WTC11 (cell line): ENCODE data around the gene CBX5. TPM values are rescaled to one million over a fixed set of nuclear protein-coding genes. Genes with fewer than 3 reads are reported as not detected.

Experiments
- AFF4 ChIP-seq: sonication (generic); formaldehyde crosslinking; IDR thresholded peaks from 2 replicates; pipeline ENCODE4 v1.8.1; 2023; ENCODE audit warnings: mild to moderate bottlenecking, missing genetic modification reagents, borderline replicate concordance
- ATF3 ChIP-seq: sonication (generic); formaldehyde crosslinking; conservative IDR thresholded peaks from 2 replicates; pipeline ENCODE4 v1.8.1; 2022; ENCODE audit warnings: mild to moderate bottlenecking, missing genetic modification reagents
- CBFB ChIP-seq: sonication (generic); formaldehyde crosslinking; IDR thresholded peaks from 2 replicates; pipeline ENCODE4 v1.8.1; 2022; ENCODE audit warnings: mild to moderate bottlenecking, low read depth, missing genetic modification reagents
- ERG ChIP-seq: fragments of 250-450 bp; sonication (Bioruptor Pico); IDR thresholded peaks from 2 replicates; pipeline ENCODE4 v1.8.0; 2021; ENCODE audit warnings: mild to moderate bottlenecking
- FOXK1 ChIP-seq: sonication (generic); formaldehyde crosslinking; IDR thresholded peaks from 2 replicates; pipeline ENCODE4 v1.8.0; 2022; ENCODE audit warnings: mild to moderate bottlenecking, moderate library complexity, missing genetic modification reagents
- GABPB1 ChIP-seq: sonication (generic); formaldehyde crosslinking; IDR thresholded peaks from 2 replicates; pipeline ENCODE4 v1.8.1; 2023; ENCODE audit warnings: mild to moderate bottlenecking, missing genetic modification reagents
- GTF2I ChIP-seq: fragments of 250-450 bp; sonication (Bioruptor Pico); conservative IDR thresholded peaks from 2 replicates; pipeline ENCODE4 v1.4.0; 2021; ENCODE audit warnings: mild to moderate bottlenecking
- HMGA2 ChIP-seq: fragments of 250-450 bp; sonication (Bioruptor Pico); IDR thresholded peaks from 2 replicates; pipeline ENCODE4 v1.4.0; 2021; ENCODE audit warnings: mild to moderate bottlenecking, moderate library complexity
- IRF1 ChIP-seq: sonication (generic); formaldehyde crosslinking; IDR thresholded peaks from 2 replicates; pipeline ENCODE4 v1.8.0; 2023; ENCODE audit warnings: missing genetic modification reagents
- IRF2 ChIP-seq: sonication (generic); formaldehyde crosslinking; IDR thresholded peaks from 2 replicates; pipeline ENCODE4 v1.8.0; 2022; ENCODE audit warnings: low read depth, missing genetic modification reagents, borderline replicate concordance
- MAX ChIP-seq: sonication (generic); formaldehyde crosslinking; IDR thresholded peaks from 2 replicates; pipeline ENCODE4 v1.8.0; 2022; ENCODE audit warnings: mild to moderate bottlenecking, missing genetic modification reagents
- MLX ChIP-seq: sonication (generic); formaldehyde crosslinking; IDR thresholded peaks from 2 replicates; pipeline ENCODE4 v1.8.1; 2023; ENCODE audit warnings: mild to moderate bottlenecking, missing genetic modification reagents, moderate library complexity
- NFATC4 ChIP-seq: fragments of 250-450 bp; sonication (Bioruptor Pico); IDR thresholded peaks from 2 replicates; pipeline ENCODE4 v1.9.0; 2021; ENCODE audit warnings: mild to moderate bottlenecking
- NFE2L1 ChIP-seq: sonication (generic); formaldehyde crosslinking; IDR thresholded peaks from 2 replicates; pipeline ENCODE4 v1.8.1; 2023; ENCODE audit warnings: missing genetic modification reagents
- NFYB ChIP-seq: sonication (generic); formaldehyde crosslinking; conservative IDR thresholded peaks from 2 replicates; pipeline ENCODE4 v1.8.0; 2022; ENCODE audit warnings: low read depth, missing genetic modification reagents
- NR1H2 ChIP-seq: sonication (generic); formaldehyde crosslinking; IDR thresholded peaks from 2 replicates; pipeline ENCODE4 v1.9.0; 2021; ENCODE audit warnings: mild to moderate bottlenecking, moderate library complexity, missing genetic modification reagents
- RELA ChIP-seq: sonication (generic); formaldehyde crosslinking; IDR thresholded peaks from 2 replicates; pipeline ENCODE4 v1.8.1; 2022; ENCODE audit warnings: missing genetic modification reagents, mild to moderate bottlenecking, borderline replicate concordance
- SMAD4 ChIP-seq: sonication (generic); formaldehyde crosslinking; IDR thresholded peaks from 2 replicates; pipeline ENCODE4 v1.8.0; 2022; ENCODE audit warnings: mild to moderate bottlenecking, missing genetic modification reagents
- SP1 ChIP-seq: sonication (generic); formaldehyde crosslinking; conservative IDR thresholded peaks from 2 replicates; pipeline ENCODE4 v1.8.1; 2022; ENCODE audit warnings: missing genetic modification reagents
- TCF7 ChIP-seq: sonication (generic); formaldehyde crosslinking; IDR thresholded peaks from 2 replicates; pipeline ENCODE4 v1.8.0; 2022; ENCODE audit warnings: mild to moderate bottlenecking, low read depth, missing genetic modification reagents, moderate library complexity
- TEAD4 ChIP-seq: sonication (generic); formaldehyde crosslinking; IDR thresholded peaks from 2 replicates; pipeline ENCODE4 v1.8.0; 2022; ENCODE audit warnings: mild to moderate bottlenecking, missing genetic modification reagents
- TP53 ChIP-seq: sonication (generic); formaldehyde crosslinking; IDR thresholded peaks from 2 replicates; pipeline ENCODE4 v1.8.1; 2023; ENCODE audit warnings: mild to moderate bottlenecking, missing genetic modification reagents
- USF1 ChIP-seq: sonication (generic); formaldehyde crosslinking; IDR thresholded peaks from 2 replicates; pipeline ENCODE4 v1.8.0; 2022; ENCODE audit warnings: mild to moderate bottlenecking, missing genetic modification reagents
- ZBTB21 ChIP-seq: sonication (generic); formaldehyde crosslinking; IDR thresholded peaks from 2 replicates; pipeline ENCODE4 v1.8.1; 2023; ENCODE audit warnings: mild to moderate bottlenecking, missing genetic modification reagents, borderline replicate concordance
- ZBTB43 ChIP-seq: sonication (generic); formaldehyde crosslinking; IDR thresholded peaks from 2 replicates; pipeline ENCODE4 v1.8.1; 2023; ENCODE audit warnings: mild to moderate bottlenecking, missing genetic modification reagents
- ZMAT4 ChIP-seq: fragments of 250-450 bp; sonication (Bioruptor Pico); IDR thresholded peaks from 2 replicates; pipeline ENCODE4 v1.9.0; 2021; ENCODE audit warnings: mild to moderate bottlenecking
- ZNF232 ChIP-seq: sonication (generic); formaldehyde crosslinking; IDR thresholded peaks from 2 replicates; pipeline ENCODE4 v1.8.0; 2022; ENCODE audit warnings: mild to moderate bottlenecking, missing genetic modification reagents
- ZNF317 ChIP-seq: sonication (generic); formaldehyde crosslinking; IDR thresholded peaks from 2 replicates; pipeline ENCODE4 v1.8.1; 2023; ENCODE audit warnings: low read depth, mild to moderate bottlenecking, moderate library complexity, missing genetic modification reagents, borderline replicate concordance
- ZNF396 ChIP-seq: fragments of 250-450 bp; sonication (Bioruptor Pico); IDR thresholded peaks from 2 replicates; pipeline ENCODE4 v1.8.0; 2021; ENCODE audit warnings: mild to moderate bottlenecking, moderate library complexity, borderline replicate concordance
- ZNF423 ChIP-seq: fragments of 250-450 bp; sonication (Bioruptor Pico); IDR thresholded peaks from 2 replicates; pipeline ENCODE4 v2.1.2; 2022; ENCODE audit warnings: mild to moderate bottlenecking, moderate library complexity
- total RNA-seq: library from RNA; stranded (reverse); gene quantifications from 3 replicates; pipeline ENCODE4 v1.2.3, GENCODE V29; 2021

Gene CBX5
- total RNA-seq, 1 experiment from 2014 or later: 182 TPM

GRCh38 chr12:54279632-54280467 is at the start of gene CBX5 (continued):
- no peak; the same call in 1 of the 2 replicates for TF ChIP-seq AFF4 (CRISPR knock-in tag)
- TF ChIP-seq ZBTB43 (CRISPR knock-in tag): no peak
- no peak; the same call in 1 of the 2 replicates for TF ChIP-seq FOXK1 (CRISPR knock-in tag)
- peak; percentile 91 for TF ChIP-seq MAX (CRISPR knock-in tag)
- TF ChIP-seq CBFB (CRISPR knock-in tag): no peak
- no peak for TF ChIP-seq ZNF423 (CRISPR knock-in tag)
- TF ChIP-seq ZNF396 (CRISPR knock-in tag): no peak
- no peak for TF ChIP-seq TP53
- TF ChIP-seq GTF2I (CRISPR knock-in tag): no peak
- TF ChIP-seq MLX (CRISPR knock-in tag): no peak
- TF ChIP-seq USF1 (CRISPR knock-in tag): no peak; the same call in 1 of the 2 replicates
- no peak for TF ChIP-seq IRF1
- peak; percentile 84 for TF ChIP-seq NFYB (CRISPR knock-in tag)
- TF ChIP-seq NR1H2 (CRISPR knock-in tag): no peak
- TF ChIP-seq SMAD4: no peak
- peak; percentile 78; the same call in 1 of the 2 replicates for TF ChIP-seq NFE2L1 (CRISPR knock-in tag)
- TF ChIP-seq RELA (CRISPR knock-in tag): no peak
- 0 out of 2 replicates have a peak, but pooled peaks have one; percentile 1 for TF ChIP-seq NFATC4
- no peak for TF ChIP-seq IRF2 (CRISPR knock-in tag)
- no peak for TF ChIP-seq ERG
- TF ChIP-seq ZMAT4 (CRISPR knock-in tag): no peak
- no peak for TF ChIP-seq ZNF317 (CRISPR knock-in tag)
- no peak for TF ChIP-seq ATF3 (CRISPR knock-in tag)
- no peak; the same call in 1 of the 2 replicates for TF ChIP-seq TEAD4 (CRISPR knock-in tag)
- peak; percentile 32; the same call in 1 of the 2 replicates for TF ChIP-seq SP1 (CRISPR knock-in tag)
- TF ChIP-seq HMGA2: no peak
- TF ChIP-seq ZNF232: 0 out of 2 replicates have a peak, but pooled peaks have one; percentile 56
- no peak for TF ChIP-seq ZBTB21 (CRISPR knock-in tag)
- no peak for TF ChIP-seq GABPB1
- TF ChIP-seq TCF7: no peak
